NCI-H82 treated with DMSO at 0.1 percent for 48 hours (cell line): ENCODE results near the gene GLE1.
"Not testable (repeated sequence)": the region's sequence is repeated elsewhere in the genome, so short reads cannot be mapped to it uniquely, and the experiment has no call there.

Experiments used
- DNase-seq: peaks from one replicate; lab custom pipeline; 2025; ENCODE audit not compliant: unreplicated experiment; lab: John Stamatoyannopoulos, UW

GLE1 gene

GRCh38 chr9:128495804-128496417, 8.6 kb upstream of the GLE1 start:
- no peak for DNase-seq

- no peak for DNase-seq
Measured at GRCh38 chr9:128497824-128498610, 6.5 kb upstream of the GLE1 start.

GRCh38 chr9:128498911-128499310, 5.6 kb upstream of the GLE1 start:
- no peak for DNase-seq

GRCh38 chr9:128499920-128500319, 4.6 kb upstream of the GLE1 start:
- DNase-seq, result no peak

GRCh38 chr9:128503415-128503825, 1.1 kb upstream of the GLE1 start:
- not testable (repeated sequence) for DNase-seq

GRCh38 chr9:128503870-128504269, 649 bp upstream of the GLE1 start:
- DNase-seq, result no peak

- DNase-seq, result no peak
Measured at GRCh38 chr9:128505414-128505765, 871 bp downstream of the GLE1 start.

GRCh38 chr9:128505906-128506305, 1.4 kb downstream of the GLE1 start:
- not testable (repeated sequence) for DNase-seq

GRCh38 chr9:128512820-128513219, 8.3 kb downstream of the GLE1 start:
- DNase-seq, result no peak

GRCh38 chr9:128521956-128522355, 17.4 kb downstream of the GLE1 start:
- no peak for DNase-seq

GRCh38 chr9:128523199-128523925, 18.8 kb downstream of the GLE1 start:
- peak; percentile 79 for DNase-seq

- DNase-seq, result no peak
Measured at GRCh38 chr9:128526720-128527119, 22.2 kb downstream of the GLE1 start.

GRCh38 chr9:128528445-128529160, 24.1 kb downstream of the GLE1 start:
- DNase-seq, result no peak

GRCh38 chr9:128529191-128529590, 24.7 kb downstream of the GLE1 start:
- no peak for DNase-seq

GRCh38 chr9:128532581-128532980, 28.1 kb downstream of the GLE1 start:
- DNase-seq, result no peak

- DNase-seq, result no peak
Measured at GRCh38 chr9:128540634-128541360, 36.3 kb downstream of the GLE1 start.

GRCh38 chr9:128546504-128546903, 42.0 kb downstream of the GLE1 start:
- DNase-seq, result no peak

GRCh38 chr9:128548876-128549275, 44.4 kb downstream of the GLE1 start:
- DNase-seq, result peak; percentile 91

- DNase-seq, result no peak
Measured at GRCh38 chr9:128550226-128550625, 45.7 kb downstream of the GLE1 start.

- peak; percentile 78 for DNase-seq
Measured at GRCh38 chr9:128550770-128551656, 46.5 kb downstream of the GLE1 start.
